K562 (cell line): ENCODE results near the gene SOS1.

Experiments used
- EHMT2 ChIP-seq: fragments of 450-650 bp; IDR thresholded peaks from 2 replicates; pipeline ENCODE4 v1.6.1; 2018; ENCODE audit warnings: antibody characterized with exemption
- KDM4B ChIP-seq, 2 experiments: fragments of 450-650 bp in 1 of 2; sonication (generic) in 1 of 2; IDR thresholded peaks; 2 replicates each; pipeline ENCODE4 v1.6.1; 2016 to 2017; ENCODE audit warnings: borderline replicate concordance in 2 of 2, antibody characterized with exemption in 1 of 2, low read depth in 1 of 2, mild to moderate bottlenecking in 1 of 2

- TF ChIP-seq KDM4B (IDR thresholded peaks at IDR 0.05; ENCODE audit: borderline replicate concordance in 2 of 2, low read depth in 1 of 2) (no peak), EHMT2 (no peak)
These were observed 183.3 kb downstream of the SOS1 start for GRCh38 chr2:38937548-38937947.
